ENCODE data around the gene MXD3. TPM values are rescaled to one million over a fixed set of nuclear protein-coding genes. Genes with fewer than 3 reads are reported as not detected.

MXD3 gene
- total and polyA plus RNA-seq, 10 of the 15 experiments (the other 5 are each of a cell fraction or from before 2014, with no cell fraction given): 0.24 to 29.8 (median 13.5) TPM

GRCh38 chr5:177357459-177358351, 46.0 kb upstream of the MXD3 start, which contains the start of gene RGS14 (continued):
- TF ChIP-seq KLF5 (IDR thresholded peaks at IDR 0.05; ENCODE audit: partially characterized antibody) (peak; percentile 55), ZBTB33 (IDR thresholded peaks at IDR 0.05) (no peak), SMAD1 (IDR thresholded peaks at IDR 0.05; ENCODE audit: low read depth, partially characterized antibody) (no peak), MTA3 (IDR thresholded peaks at IDR 0.05; ENCODE audit: borderline replicate concordance, low read length) (no peak), RFX5 (IDR thresholded peaks at IDR 0.05; ENCODE audit: low read depth, low read length) (no peak), BCL11A (IDR thresholded peaks at IDR 0.05; ENCODE audit: low read depth, low read length) (no peak; the same call in 1 of the 2 replicates), MYB (IDR thresholded peaks at IDR 0.05; ENCODE audit: borderline replicate concordance, low read depth, low read length) (no peak), TCF3 (IDR thresholded peaks at IDR 0.05; ENCODE audit: borderline replicate concordance, insufficient read depth, low read depth, low read length) (no peak), TCF12 (IDR thresholded peaks at IDR 0.05; ENCODE audit: low read depth, low read length) (no peak), POLR2AphosphoS5 (IDR thresholded peaks at IDR 0.05; ENCODE audit: low read length) (peak; percentile 52), ZNF384 (IDR thresholded peaks at IDR 0.05; ENCODE audit: borderline replicate concordance, low read depth, low read length) (peak; percentile 17; the same call in 1 of the 2 replicates), NKRF (conservative IDR thresholded peaks at IDR 0.05) (peak; percentile 91), BHLHE40 (IDR thresholded peaks at IDR 0.05; ENCODE audit: borderline replicate concordance in 1 of 2, low read depth in 2 of 2, low read length in 1 of 2) (peak; percentile 90 to 94; a peak in 3 of 4 replicates), E4F1 (IDR thresholded peaks at IDR 0.05; ENCODE audit: borderline replicate concordance, partially characterized antibody) (peak; percentile 56), TAF1 (IDR thresholded peaks at IDR 0.05; ENCODE audit: borderline replicate concordance, low read depth, low read length) (peak; percentile 58; the same call in 1 of the 2 replicates), SREBF2 (IDR thresholded peaks at IDR 0.05; ENCODE audit: low read length) (no peak), RAD21 (IDR thresholded peaks at IDR 0.05; ENCODE audit: insufficient read depth, low read depth, low read length) (no peak), ZNF622 (IDR thresholded peaks at IDR 0.05) (no peak), HDGF (IDR thresholded peaks at IDR 0.05) (peak; percentile 96), IKZF1 (conservative IDR thresholded peaks at IDR 0.05) (peak; percentile 91), SPI1 (IDR thresholded peaks at IDR 0.05; ENCODE audit: borderline replicate concordance, insufficient read depth, low read depth, low read length) (peak; percentile 93), NR2C1 (IDR thresholded peaks at IDR 0.05) (no peak), SRF (IDR thresholded peaks at IDR 0.05; ENCODE audit: low read depth in 2 of 2, low read length in 2 of 2) (no peak)

Measured in GM12878 (cell line).